CD8-positive, alpha-beta memory T cell (primary cell): ENCODE measurements around the gene SERPING1. TPM values are rescaled to one million over a fixed set of nuclear protein-coding genes. Genes with fewer than 3 reads are reported as not detected.
A peak's percentile ranks its signal among the peaks of the same experiment; 100 is the strongest.

Experiments used
- CTCF ChIA-PET: fragments of 350-600 bp; sonication (Branson Sonifier 250); formaldehyde crosslinking; loops from one replicate; lab custom pipeline; 2021; ENCODE audit warnings: antibody characterized with exemption; lab: Charles Lee
- POLR2A ChIA-PET: fragments of 350-600 bp; sonication (Branson Sonifier 250); formaldehyde crosslinking; loops from one replicate; lab custom pipeline; 2021; ENCODE audit warnings: antibody characterized with exemption; lab: Charles Lee
- DNase-seq, 5 donors: peaks; one replicate each; pipeline versions ENCODE4 v3.0.0 to v3.0.0-alpha.2; 2020 to 2022; ENCODE audit warnings: mixed read lengths in 1 of 5
- H3K27ac ChIP-seq: one replicate; pipeline ENCODE4 v1.7.0; 2013; ENCODE audit warnings: low read depth, mild to moderate bottlenecking, low read length, moderate library complexity
- H3K27me3 ChIP-seq: 2 replicates; pipeline ENCODE4 v1.7.0; 2013; ENCODE audit warnings: low read length, mild to moderate bottlenecking; ENCODE audit not compliant: insufficient read depth, poor library complexity, severe bottlenecking
- H3K36me3 ChIP-seq: 2 replicates; pipeline ENCODE4 v1.7.0; 2013; ENCODE audit warnings: mild to moderate bottlenecking, low read length, moderate library complexity; ENCODE audit not compliant: insufficient read depth
- H3K4me1 ChIP-seq: 2 replicates; pipeline ENCODE4 v1.7.0; 2013; ENCODE audit warnings: mild to moderate bottlenecking, low read length, moderate library complexity; ENCODE audit not compliant: insufficient read depth
- H3K4me3 ChIP-seq: 2 replicates; pipeline ENCODE4 v1.7.0; 2013; ENCODE audit warnings: mild to moderate bottlenecking, low read length
- H3K9me3 ChIP-seq: 2 replicates; pipeline ENCODE4 v1.7.0; 2013; ENCODE audit warnings: mild to moderate bottlenecking, low read length
- H3K27ac Mint-ChIP-seq, 8 donors: one replicate each; pipeline ENCODE4 v1.8.0; 2020 to 2021; ENCODE audit warnings: mixed read lengths in 8 of 8, mild to moderate bottlenecking in 6 of 8, inconsistent platforms in 3 of 8, moderate library complexity in 3 of 8
- H3K27me3 Mint-ChIP-seq, 2 donors: one replicate each; pipeline ENCODE4 v1.8.0; 2020 to 2021; ENCODE audit warnings: mixed read lengths in 2 of 2, mild to moderate bottlenecking in 1 of 2, moderate library complexity in 1 of 2
- H3K36me3 Mint-ChIP-seq, 3 donors: one replicate each; pipeline ENCODE4 v1.8.0; 2020 to 2021; ENCODE audit warnings: mixed read lengths in 3 of 3, inconsistent platforms in 1 of 3, mild to moderate bottlenecking in 1 of 3
- H3K4me1 Mint-ChIP-seq, 3 donors: one replicate each; pipeline ENCODE4 v1.8.0; 2020 to 2021; ENCODE audit warnings: mixed read lengths in 3 of 3, inconsistent platforms in 1 of 3, mild to moderate bottlenecking in 1 of 3
- H3K4me3 Mint-ChIP-seq, 7 donors: one replicate each; pipeline ENCODE4 v1.8.0; 2020 to 2021; ENCODE audit warnings: mixed read lengths in 7 of 7, mild to moderate bottlenecking in 6 of 7, moderate library complexity in 4 of 7, inconsistent platforms in 2 of 7
- H3K9me3 Mint-ChIP-seq, 5 donors: one replicate each; pipeline ENCODE4 v1.8.0; 2020 to 2022; ENCODE audit warnings: mixed read lengths in 5 of 5, mild to moderate bottlenecking in 3 of 5, moderate library complexity in 2 of 5, inconsistent platforms in 1 of 5
- polyA plus RNA-seq: library from polyadenylated mRNA; unstranded; fragments of 300-500 nt; fragmentation: Illumina TruSeq; gene quantifications from one replicate; pipeline ENCODE4 v1.2.3, GENCODE V29; 2021
- total RNA-seq, 2 experiments: library from RNA; stranded (reverse); gene quantifications; one replicate each; pipeline ENCODE4 v1.2.3, GENCODE V29; 2021

The SERPING1 gene
- total and polyA plus RNA-seq, 3 experiments from 2014 or later = not detected

DNA sequence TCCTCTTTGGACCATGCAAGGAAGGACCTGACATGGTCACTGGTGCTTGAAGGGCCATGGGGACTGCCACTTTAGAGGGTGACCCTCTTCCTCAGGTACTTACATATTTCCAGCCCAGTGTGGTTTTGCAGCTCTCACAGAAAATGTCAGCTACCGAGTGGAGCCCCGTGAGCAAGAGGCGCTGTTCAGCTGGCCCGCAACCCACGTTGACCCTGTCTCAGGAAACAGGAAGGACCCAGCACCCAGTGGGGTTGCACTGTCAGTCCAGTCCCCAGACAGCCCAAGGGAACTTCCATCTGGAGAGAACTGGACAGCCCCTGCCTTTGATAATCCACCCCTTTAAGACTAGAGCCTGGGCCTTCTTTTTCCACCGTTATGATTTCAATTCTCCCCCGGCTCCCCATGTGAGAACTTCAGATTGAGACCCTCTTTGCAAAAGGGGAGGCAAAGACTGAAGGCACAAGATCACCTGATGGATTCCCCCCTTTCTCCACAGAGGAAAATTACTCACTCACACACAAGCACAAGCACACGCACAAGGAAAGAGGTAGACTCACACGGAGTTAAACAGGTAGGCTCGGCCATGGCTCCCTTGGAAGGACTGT lies 48.8 kb downstream of the SERPING1 start:
- H3K27ac Mint-ChIP-seq = peak overlapping the region in 5 of 8 donors; percentile 26 to 81 (median 56)
- peak overlapping the region in 2 of 7 donors; percentile 45 to 93 for H3K4me3 Mint-ChIP-seq
- H3K4me1 Mint-ChIP-seq = peaks cover 22 to 54% (median 26%) of the 10 kb centered on the region in 3 donors
- H3K9me3 Mint-ChIP-seq = no peaks in the 10 kb centered on the region
- Histone ChIP-seq H3K4me1 (peaks cover 19% of the 10 kb centered on the region), H3K27ac (no peak overlapping the region), H3K36me3 (no peaks in the 10 kb centered on the region), H3K27me3 (peaks cover 34% of the 10 kb centered on the region), H3K4me3 (no peak overlapping the region), H3K9me3 (no peaks in the 10 kb centered on the region)
- H3K27me3 Mint-ChIP-seq = peaks cover 39 to 54% of the 10 kb centered on the region in 2 donors
- H3K36me3 Mint-ChIP-seq = peaks cover 0 to 4% (median 2%) of the 10 kb centered on the region in 3 donors
- ChIA-PET POLR2A (no interaction called here), CTCF (interaction anchor here (1.0 to 4.2 kb wide), 4 partner anchors 78 to 189 kb away, joined by 5 to 27 read pairs (median 5); partner anchors contain the start of gene UBE2L6)
- no peak for DNase-seq

DNA sequence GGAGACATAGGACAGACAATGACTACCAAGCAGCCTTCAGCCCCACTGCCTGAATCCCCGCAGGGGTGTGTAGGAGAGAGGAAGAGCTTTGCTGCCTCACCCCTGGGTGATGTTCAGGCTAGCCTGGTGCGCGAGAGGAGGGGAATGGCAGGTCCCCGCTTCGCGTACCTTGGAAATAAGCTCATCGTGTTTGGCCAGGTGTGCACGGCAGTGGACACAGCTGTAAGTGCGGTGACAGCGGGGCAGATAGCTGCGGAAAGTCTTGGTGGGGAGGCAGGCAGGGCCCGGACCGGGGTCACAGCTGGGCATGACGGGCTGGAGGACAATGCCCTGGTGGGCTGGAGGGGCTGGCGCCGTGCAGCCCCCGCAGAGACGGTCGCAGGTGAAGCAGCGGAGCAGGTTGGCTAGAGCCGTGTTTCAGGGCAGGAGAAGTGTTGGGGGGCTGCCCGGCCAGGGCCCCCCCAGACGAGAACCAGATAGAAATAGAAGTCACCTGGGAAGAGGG lies 49.4 kb downstream of the SERPING1 start:
- peaks cover 22 to 54% (median 25%) of the 10 kb centered on the region in 3 donors for H3K4me1 Mint-ChIP-seq
- POLR2A ChIA-PET = no interaction called here
- Histone ChIP-seq H3K36me3 (no peaks in the 10 kb centered on the region), H3K4me1 (peaks cover 19% of the 10 kb centered on the region), H3K4me3 (no peak overlapping the region), H3K27me3 (peaks cover 34% of the 10 kb centered on the region), H3K27ac (no peak overlapping the region), H3K9me3 (no peaks in the 10 kb centered on the region)
- CTCF ChIA-PET = interaction anchor here (1.0 to 4.2 kb wide), 5 partner anchors 79 to 189 kb away, joined by 3 to 27 read pairs (median 5); partner anchors contain the start of gene UBE2L6
- peaks cover 36 to 54% of the 10 kb centered on the region in 2 donors for H3K27me3 Mint-ChIP-seq
- H3K27ac Mint-ChIP-seq = peak overlapping the region in 5 of 8 donors; percentile 56 to 94 (median 70)
- no peaks in the 10 kb centered on the region for H3K9me3 Mint-ChIP-seq
- H3K4me3 Mint-ChIP-seq = peak overlapping the region in 2 of 7 donors; percentile 45 to 93
- no peak for DNase-seq
- H3K36me3 Mint-ChIP-seq = peaks cover 0 to 4% (median 2%) of the 10 kb centered on the region in 3 donors

DNA sequence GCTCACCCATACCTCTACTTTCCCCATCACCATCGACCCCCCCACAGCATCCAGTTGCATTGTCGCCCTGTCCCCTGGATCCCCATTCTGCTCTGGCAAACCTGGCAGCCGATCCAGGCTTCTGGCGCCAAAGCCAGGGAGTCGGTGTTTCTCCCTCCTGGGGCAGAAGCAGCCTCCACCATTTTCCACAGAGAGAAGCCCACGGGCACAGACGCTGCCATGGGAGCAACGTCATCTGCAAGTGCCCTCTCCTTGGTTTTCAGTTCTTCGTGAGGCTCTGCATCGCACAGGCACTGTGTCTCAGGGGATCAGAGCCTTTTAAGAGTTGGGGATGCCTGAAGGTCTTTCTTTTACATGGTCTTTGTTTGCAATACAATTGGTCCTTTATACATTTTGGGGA lies 49.9 kb downstream of the SERPING1 start:
- H3K9me3 ChIP-seq = no peaks in the 10 kb centered on the region
- no peak for DNase-seq
- no peak overlapping the region for H3K27ac ChIP-seq
- ChIA-PET CTCF (interaction anchor here (1.0 to 4.2 kb wide), 5 partner anchors 79 to 190 kb away, joined by 3 to 27 read pairs (median 5); partner anchors contain the start of gene UBE2L6), POLR2A (no interaction called here)
- peaks cover 23 to 54% (median 25%) of the 10 kb centered on the region in 3 donors for H3K4me1 Mint-ChIP-seq
- H3K36me3 Mint-ChIP-seq = peaks cover 0 to 4% (median 2%) of the 10 kb centered on the region in 3 donors
- peaks cover 19% of the 10 kb centered on the region for H3K4me1 ChIP-seq
- H3K4me3 Mint-ChIP-seq = peak overlapping the region in 1 of 7 donors; percentile 93
- peaks cover 34% of the 10 kb centered on the region for H3K27me3 ChIP-seq
- H3K27ac Mint-ChIP-seq = peak overlapping the region in 4 of 8 donors; percentile 88 to 98 (median 96)
- H3K36me3 ChIP-seq = no peaks in the 10 kb centered on the region
- no peaks in the 10 kb centered on the region for H3K9me3 Mint-ChIP-seq
- peaks cover 36 to 54% of the 10 kb centered on the region in 2 donors for H3K27me3 Mint-ChIP-seq
- H3K4me3 ChIP-seq = no peak overlapping the region

DNA sequence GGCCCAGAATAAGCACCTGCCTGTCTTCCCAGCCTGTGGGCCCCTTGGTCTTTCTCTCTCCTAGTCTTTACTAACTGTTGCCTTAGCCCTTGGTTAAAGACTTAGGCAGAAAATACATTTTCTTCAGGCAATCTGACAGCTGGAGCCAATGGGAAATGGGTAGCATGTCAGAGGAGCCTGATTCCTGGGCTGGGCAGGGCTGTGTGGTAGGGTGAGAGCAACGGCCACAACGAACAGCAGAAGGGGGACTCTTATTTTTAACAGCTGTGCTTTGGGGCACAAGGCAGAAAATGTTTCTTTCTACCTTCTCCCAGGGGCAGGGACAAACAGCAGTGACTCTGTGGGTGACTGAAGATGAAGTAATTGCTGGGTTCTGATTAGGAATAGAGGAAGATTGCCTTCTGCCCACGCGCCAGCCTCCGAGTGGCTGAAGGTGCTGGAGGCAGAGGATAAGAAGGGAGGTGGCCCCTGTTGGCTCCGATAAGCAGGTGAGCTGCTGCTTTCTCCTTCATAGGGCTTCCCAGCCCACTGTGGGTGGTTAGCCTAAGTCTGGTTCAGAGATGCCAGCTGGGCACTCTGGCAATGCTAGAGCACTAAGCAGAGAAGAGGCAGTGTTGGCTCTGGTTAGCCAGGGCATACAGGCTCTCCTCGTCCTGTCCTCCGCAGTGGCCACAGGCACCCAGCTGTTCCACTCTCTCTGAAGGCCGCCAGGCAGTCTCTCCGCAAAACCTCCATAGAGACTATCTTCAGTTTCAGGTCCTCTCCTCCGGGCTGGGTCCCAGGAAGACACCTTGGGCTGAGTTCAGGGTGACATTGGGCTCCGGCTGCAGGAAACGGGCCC lies 50.7 kb downstream of the SERPING1 start:
- Histone ChIP-seq H3K4me1 (peaks cover 19% of the 10 kb centered on the region), H3K27me3 (peaks cover 34% of the 10 kb centered on the region), H3K36me3 (no peaks in the 10 kb centered on the region), H3K4me3 (no peak overlapping the region), H3K9me3 (no peaks in the 10 kb centered on the region), H3K27ac (no peak overlapping the region)
- Mint-ChIP-seq H3K36me3 (peaks cover 0 to 4% (median 2%) of the 10 kb centered on the region in 3 donors), H3K4me1 (peaks cover 29 to 62% (median 31%) of the 10 kb centered on the region in 3 donors), H3K4me3 (peak overlapping the region; percentile 77 to 93 (median 87)), H3K9me3 (no peaks in the 10 kb centered on the region), H3K27me3 (peaks cover 36 to 51% of the 10 kb centered on the region in 2 donors), H3K27ac (peak overlapping the region in 7 of 8 donors; percentile 84 to 98 (median 96))
- ChIA-PET POLR2A (interaction anchor here (1.3 to 1.4 kb wide), 2 partner anchors 19 to 80 kb away, joined by 4 read pairs; partner anchors contain the start of gene UBE2L6), CTCF (interaction anchor here (1.2 to 4.2 kb wide), 3 partner anchors 66 to 121 kb away, joined by 3 to 27 read pairs (median 4); partner anchors contain the start of gene UBE2L6)
- DNase-seq = no peak

DNA sequence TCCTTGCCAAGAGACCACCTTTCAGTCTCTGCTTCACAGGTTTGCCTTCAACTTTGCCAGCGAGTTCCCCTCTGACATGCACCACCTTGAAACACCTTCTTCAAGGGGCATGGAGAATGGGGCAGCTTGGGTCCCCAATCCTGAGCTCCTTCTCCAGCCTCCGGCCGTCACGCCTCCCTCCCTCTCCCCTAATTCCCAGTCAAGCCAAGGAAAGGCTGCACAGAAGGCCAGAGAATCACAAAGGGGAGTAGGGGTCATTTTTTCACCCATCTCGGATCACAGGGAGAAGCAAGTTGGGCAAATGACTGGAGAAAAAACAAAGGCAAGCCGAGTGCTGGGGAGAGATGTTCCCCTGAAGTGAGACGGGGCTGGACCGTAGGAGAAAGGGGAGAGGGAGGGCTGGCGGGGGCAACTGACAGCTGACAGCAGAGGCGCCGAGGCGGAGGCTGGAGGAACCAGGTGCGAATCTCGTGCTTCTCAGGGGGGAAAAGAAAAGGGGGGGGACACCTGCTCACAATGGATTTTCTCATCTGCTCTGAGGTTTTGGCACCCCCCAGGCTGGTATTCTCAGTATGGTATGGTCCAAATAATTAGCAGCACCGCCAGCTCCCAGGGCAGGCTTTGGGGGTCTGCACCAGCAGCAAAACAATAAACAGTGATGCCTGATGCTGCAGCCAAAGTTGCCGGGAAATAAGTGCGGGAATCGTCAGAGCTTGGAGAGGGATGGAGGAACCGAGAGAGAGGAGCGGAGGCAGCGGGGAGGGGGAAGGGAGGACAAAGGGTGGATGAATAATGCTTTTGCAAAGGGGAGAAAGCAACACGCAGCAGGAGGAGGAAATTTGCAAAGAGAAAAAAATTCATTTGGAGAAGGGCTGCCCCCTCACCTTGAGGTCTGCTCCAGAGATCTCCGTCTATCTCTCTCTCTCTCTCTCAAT lies 51.6 kb downstream of the SERPING1 start:
- Histone ChIP-seq H3K9me3 (no peaks in the 10 kb centered on the region), H3K27ac (no peak overlapping the region), H3K4me1 (peaks cover 19% of the 10 kb centered on the region), H3K4me3 (peak overlapping the region; percentile 66), H3K27me3 (peaks cover 34% of the 10 kb centered on the region), H3K36me3 (no peaks in the 10 kb centered on the region)
- Mint-ChIP-seq H3K4me1 (peaks cover 29 to 62% (median 33%) of the 10 kb centered on the region in 3 donors), H3K27me3 (peaks cover 33 to 48% of the 10 kb centered on the region in 2 donors), H3K4me3 (peak overlapping the region; percentile 77 to 93 (median 87)), H3K27ac (peak overlapping the region; percentile 84 to 98 (median 94)), H3K36me3 (peaks cover 0 to 4% (median 0%) of the 10 kb centered on the region in 3 donors), H3K9me3 (no peaks in the 10 kb centered on the region)
- DNase-seq = peak in 1 of 5 donors; percentile 48
- ChIA-PET CTCF (interaction anchor here (1.2 to 4.2 kb wide), 4 partner anchors 8 to 122 kb away, joined by 3 to 27 read pairs (median 4); partner anchors contain the start of gene UBE2L6), POLR2A (interaction anchor here (1.3 to 1.4 kb wide), 2 partner anchors 18 to 81 kb away, joined by 4 read pairs; partner anchors contain the start of gene UBE2L6)

DNA sequence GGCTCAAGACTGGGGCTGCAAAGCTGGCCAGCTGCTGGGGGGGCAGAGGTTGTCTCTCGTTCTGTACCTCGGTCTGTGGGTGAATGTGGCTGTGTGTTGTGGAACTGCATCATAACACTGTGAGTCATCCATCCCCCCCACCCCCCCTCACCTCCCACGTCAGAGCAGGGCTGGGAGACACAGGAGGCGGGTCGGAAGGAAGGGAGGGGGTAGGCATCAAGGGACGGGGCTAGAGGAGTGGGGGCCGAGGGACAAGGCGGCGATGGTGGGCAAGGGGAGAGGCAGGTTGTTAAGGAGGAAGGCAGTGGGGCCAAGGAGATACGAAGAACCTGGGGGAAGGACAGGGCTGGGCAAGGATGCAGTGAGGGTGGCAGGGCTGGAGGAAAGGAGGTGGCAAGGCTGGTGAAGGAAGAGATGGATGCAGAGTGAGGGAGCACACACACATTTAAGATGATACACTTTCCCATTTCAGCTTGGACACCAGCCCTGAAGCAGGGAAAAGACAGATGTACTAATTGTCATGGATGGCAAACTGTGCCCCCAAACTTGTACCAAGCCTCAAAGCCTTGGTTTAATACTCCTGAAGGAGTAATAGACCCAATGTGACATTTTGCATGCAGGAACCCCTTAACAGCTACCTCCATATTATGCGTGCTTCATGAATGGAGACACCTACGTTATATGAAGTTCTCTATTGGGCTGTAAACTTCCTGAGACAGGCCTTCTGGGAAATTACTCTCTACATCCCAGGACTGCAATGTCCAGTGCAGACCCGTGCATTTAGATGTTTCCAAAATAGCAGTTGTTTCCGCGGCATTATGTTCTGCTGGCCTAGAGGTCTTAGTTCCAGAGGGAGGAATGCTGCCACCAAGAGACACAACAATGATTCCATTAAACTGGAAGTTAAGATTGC lies 52.6 kb downstream of the SERPING1 start, which contains the start of gene YPEL4:
YPEL4 (minus strand) TSS at position 87 of the 913 bp plus-strand sequence. CDS start 2,805 bp downstream, outside the sequence.
- ChIA-PET CTCF (interaction anchor here (1.0 to 4.2 kb wide), 5 partner anchors 9 to 123 kb away, joined by 3 to 27 read pairs (median 4); partner anchors contain the start of gene UBE2L6), POLR2A (interaction anchor here (1.4 kb wide), 1 partner anchor 17 kb away, joined by 4 read pairs; no protein-coding TSS in a partner anchor)
- peak within 1 kb of the TSS; percentile 66 for H3K4me3 ChIP-seq
- peaks cover 19% of the 10 kb centered on the region for H3K4me1 ChIP-seq
- H3K27ac Mint-ChIP-seq = peak within 1 kb of the TSS; percentile 84 to 98 (median 94)
- peaks cover 0 to 4% (median 0%) of the 10 kb centered on the region in 3 donors for H3K36me3 Mint-ChIP-seq
- H3K27me3 Mint-ChIP-seq = peaks cover 33 to 40% of the 10 kb centered on the region in 2 donors
- no peaks in the 10 kb centered on the region for H3K9me3 Mint-ChIP-seq
- H3K27ac ChIP-seq = no peak within 1 kb of the TSS
- no peaks in the 10 kb centered on the region for H3K9me3 ChIP-seq
- peaks cover 32% of the 10 kb centered on the region for H3K27me3 ChIP-seq
- H3K36me3 ChIP-seq = no peaks in the 10 kb centered on the region
- peak within 1 kb of the TSS; percentile 77 to 93 (median 87) for H3K4me3 Mint-ChIP-seq
- peak; percentile 66 to 89 (median 74) for DNase-seq
- H3K4me1 Mint-ChIP-seq = peaks cover 29 to 62% (median 33%) of the 10 kb centered on the region in 3 donors
